T-cell (primary cell): ENCODE data around the gene LRP5. TPM values are rescaled to one million over a fixed set of nuclear protein-coding genes. Genes with fewer than 3 reads are reported as not detected.

Source experiments
- ATAC-seq, 4 experiments: fragments of 200-7000 bp in 3 of 4; fragments of 150-1000 bp in 1 of 4; cut with Tn5 transposase; replicated peaks in 1 of 4; 1 replicate in 3 of 4; 2 replicates in 1 of 4; pipeline ENCODE4 v1.10.0; 2021; ENCODE audit warnings: moderate library complexity in 3 of 4, mild to moderate bottlenecking in 2 of 4, moderate number of reproducible peaks in 1 of 4
- CTCF ChIA-PET, 2 donors: fragments of 300-600 bp; sonication (Branson Sonifier 250); formaldehyde crosslinking; loops; one replicate each; lab custom pipeline; 2022; ENCODE audit warnings: antibody characterized with exemption in 2 of 2; lab: Charles Lee
- POLR2A ChIA-PET, 2 donors: fragments of 300-600 bp; sonication (Branson Sonifier 250); formaldehyde crosslinking; loops; one replicate each; lab custom pipeline; 2022; ENCODE audit warnings: antibody characterized with exemption in 2 of 2; lab: Charles Lee
- DNase-seq, 35 experiments: peaks; one replicate each; pipeline versions ENCODE4 v3.0.0 to v3.0.0-alpha.2; 2013 to 2023
- H3K27ac ChIP-seq: one replicate; pipeline ENCODE4 v1.5.1; 2013; ENCODE audit warnings: low read length
- H3K27me3 ChIP-seq, 2 experiments: replicated peaks in 1 of 2; 1 replicate in 1 of 2; 2 replicates in 1 of 2; pipeline versions ENCODE4 v1.6.1 to v1.7.0; 2013; ENCODE audit warnings: low read length in 1 of 2, mixed read lengths in 1 of 2; ENCODE audit not compliant: control insufficient read depth in 2 of 2, insufficient read depth in 2 of 2; ENCODE audit errors: extremely low read depth in 1 of 2
- H3K36me3 ChIP-seq, 2 donors: 1 replicate in 1 of 2; 2 replicates in 1 of 2; pipeline versions ENCODE4 v1.6.1 to v1.7.0; 2013; ENCODE audit warnings: low read length in 1 of 2; ENCODE audit not compliant: control insufficient read depth in 2 of 2, insufficient read depth in 1 of 2; ENCODE audit errors: extremely low read depth in 1 of 2
- H3K4me1 ChIP-seq, 2 experiments: 1 replicate in 1 of 2; 2 replicates in 1 of 2; pipeline versions ENCODE4 v1.6.1 to v1.7.0; 2013; ENCODE audit warnings: low read length in 2 of 2, mixed read lengths in 1 of 2; ENCODE audit not compliant: insufficient read depth in 2 of 2, control insufficient read depth in 1 of 2; ENCODE audit errors: extremely low read depth in 1 of 2
- H3K4me3 ChIP-seq, 2 donors: 1 replicate in 1 of 2; 2 replicates in 1 of 2; pipeline versions ENCODE4 v1.5.1 to v1.7.0; 2013; ENCODE audit warnings: mild to moderate bottlenecking in 2 of 2, low read length in 1 of 2, moderate library complexity in 1 of 2; ENCODE audit not compliant: control insufficient read depth in 1 of 2; ENCODE audit errors: extremely low read depth in 1 of 2
- H3K9me3 ChIP-seq: 2 replicates; pipeline ENCODE4 v1.7.0; 2013
- H3K27ac Mint-ChIP-seq, 2 donors: one replicate each; pipeline ENCODE4 v1.8.0; 2020 to 2021; ENCODE audit warnings: mild to moderate bottlenecking in 2 of 2, mixed read lengths in 2 of 2
- H3K27me3 Mint-ChIP-seq, 2 donors: one replicate each; pipeline ENCODE4 v1.8.0; 2021 to 2022; ENCODE audit warnings: mixed read lengths in 2 of 2
- H3K36me3 Mint-ChIP-seq: one replicate; pipeline ENCODE4 v1.8.0; 2021; ENCODE audit warnings: mixed read lengths
- H3K4me1 Mint-ChIP-seq, 3 donors: one replicate each; pipeline ENCODE4 v1.8.0; 2020 to 2022; ENCODE audit warnings: mixed read lengths in 3 of 3, mild to moderate bottlenecking in 1 of 3
- H3K4me3 Mint-ChIP-seq, 3 donors: one replicate each; pipeline ENCODE4 v1.8.0; 2020 to 2022; ENCODE audit warnings: mild to moderate bottlenecking in 3 of 3, mixed read lengths in 3 of 3, moderate library complexity in 3 of 3
- H3K9me3 Mint-ChIP-seq, 3 donors: one replicate each; pipeline ENCODE4 v1.8.0; 2020 to 2022; ENCODE audit warnings: mixed read lengths in 3 of 3
- WGBS: methylation state at CpG from one replicate; pipeline ENCODE4 v1.1.5; 2013; ENCODE audit warnings: missing lambda C conversion rate; ENCODE audit not compliant: insufficient coverage; 5-methylcytosine and 5-hydroxymethylcytosine counted together
- total RNA-seq, 35 experiments: library from RNA in 6 of 35; stranded (reverse) in 6 of 35; fragments of 120-200 nt in 1 of 35; gene quantifications; one replicate each; pipeline versions ENCODE4 v1.2.1 to v1.2.4 and lab custom pipeline; 2013 to 2026

Gene LRP5
- total RNA-seq, 5 donors from 2014 or later (not counting 1 experiment from before 2014, with no cell fraction given), result 1.8 to 11.3 (median 7.0) TPM

- 86% methylated on average over 3 of the region's 12 CpGs for WGBS
- peaks cover 32% of the 10 kb centered on the region for H3K36me3 Mint-ChIP-seq
- H3K4me3 Mint-ChIP-seq, result no peak overlapping the region
- no peak overlapping the region for H3K27ac Mint-ChIP-seq
- H3K36me3 ChIP-seq, result peaks cover 8 to 49% of the 10 kb centered on the region in 2 donors
- peaks cover 22 to 38% (median 36%) of the 10 kb centered on the region in 3 donors for H3K4me1 Mint-ChIP-seq
- POLR2A ChIA-PET, result interaction anchor here in 1 of 2 donors (0.6 kb wide), 1 partner anchor 65 kb away, joined by 3 read pairs; no protein-coding TSS in a partner anchor
- H3K27me3 Mint-ChIP-seq, result no peaks in the 10 kb centered on the region
- DNase-seq (no peak), ATAC-seq (no peak)
- no peaks in the 10 kb centered on the region for H3K9me3 ChIP-seq
- CTCF ChIA-PET, result no interaction called here
- H3K27ac ChIP-seq, result no peak overlapping the region
- H3K4me3 ChIP-seq, result no peak overlapping the region
- no peaks in the 10 kb centered on the region for H3K9me3 Mint-ChIP-seq
- H3K27me3 ChIP-seq, result no peaks in the 10 kb centered on the region
- H3K4me1 ChIP-seq, result peaks cover 0 to 21% of the 10 kb centered on the region in 2 experiments
Measured at GRCh38 chr11:68266936-68267880, 45.2 kb upstream of the LRP5 start.

- Histone ChIP-seq H3K27me3 (no peaks in the 10 kb centered on the region), H3K27ac (no peak overlapping the region), H3K36me3 (peaks cover 3 to 42% of the 10 kb centered on the region in 2 donors), H3K4me1 (peaks cover 0 to 28% of the 10 kb centered on the region in 2 experiments), H3K9me3 (no peaks in the 10 kb centered on the region), H3K4me3 (no peak overlapping the region)
- H3K4me3 Mint-ChIP-seq, result no peak overlapping the region
- DNase-seq, result no peak
- ChIA-PET CTCF (no interaction called here), POLR2A (interaction anchor here in 1 of 2 donors (0.6 kb wide), 1 partner anchor 64 kb away, joined by 3 read pairs; no protein-coding TSS in a partner anchor)
- H3K4me1 Mint-ChIP-seq, result peaks cover 28 to 44% (median 41%) of the 10 kb centered on the region in 3 donors
- 91% methylated on average over 3 of the region's 6 CpGs for WGBS
- no peaks in the 10 kb centered on the region for H3K9me3 Mint-ChIP-seq
- H3K36me3 Mint-ChIP-seq, result peaks cover 26% of the 10 kb centered on the region
- ATAC-seq, result no peak
- H3K27me3 Mint-ChIP-seq, result no peaks in the 10 kb centered on the region
- peak overlapping the region in 1 of 2 donors; percentile 22 for H3K27ac Mint-ChIP-seq
Measured at GRCh38 chr11:68267881-68268240, 44.5 kb upstream of the LRP5 start.

- Histone ChIP-seq H3K27ac (no peak overlapping the region), H3K4me3 (no peak overlapping the region), H3K9me3 (no peaks in the 10 kb centered on the region), H3K36me3 (peaks cover 0 to 33% of the 10 kb centered on the region in 2 donors), H3K4me1 (peaks cover 0 to 30% of the 10 kb centered on the region in 2 experiments), H3K27me3 (no peaks in the 10 kb centered on the region)
- CTCF ChIA-PET, result no interaction called here
- peak overlapping the region in 1 of 2 donors; percentile 52 for H3K27ac Mint-ChIP-seq
- DNase-seq (no peak), ATAC-seq (no peak)
- peaks cover 29 to 47% (median 44%) of the 10 kb centered on the region in 3 donors for H3K4me1 Mint-ChIP-seq
- WGBS, result 95% methylated on average over 9 of the region's 10 CpGs
- peak overlapping the region in 2 of 3 donors; percentile 53 to 84 for H3K4me3 Mint-ChIP-seq
- H3K36me3 Mint-ChIP-seq, result peaks cover 18% of the 10 kb centered on the region
- POLR2A ChIA-PET, result no interaction called here
- H3K9me3 Mint-ChIP-seq, result no peaks in the 10 kb centered on the region
- no peaks in the 10 kb centered on the region for H3K27me3 Mint-ChIP-seq
Measured at GRCh38 chr11:68269414-68270081, 42.8 kb upstream of the LRP5 start.

- H3K4me1 Mint-ChIP-seq, result peaks cover 29 to 44% (median 39%) of the 10 kb centered on the region in 3 donors
- ATAC-seq (no peak), DNase-seq (no peak)
- POLR2A ChIA-PET, result no interaction called here
- peak overlapping the region; percentile 11 to 90 for H3K27ac Mint-ChIP-seq
- H3K4me3 ChIP-seq, result peak overlapping the region in 1 of 2 donors; percentile 89
- peaks cover 0 to 30% of the 10 kb centered on the region in 2 experiments for H3K4me1 ChIP-seq
- CTCF ChIA-PET, result interaction anchor here (0.5 to 1.0 kb wide), 4 partner anchors 13 to 452 kb away, joined by 3 to 5 read pairs (median 4); no protein-coding TSS in a partner anchor
- WGBS, result 100% methylated on average over 1 of the region's 8 CpGs
- H3K36me3 Mint-ChIP-seq, result peaks cover 10% of the 10 kb centered on the region
- H3K27me3 Mint-ChIP-seq, result no peaks in the 10 kb centered on the region
- no peaks in the 10 kb centered on the region for H3K9me3 ChIP-seq
- no peaks in the 10 kb centered on the region for H3K27me3 ChIP-seq
- H3K36me3 ChIP-seq, result peaks cover 0 to 27% of the 10 kb centered on the region in 2 donors
- no peak overlapping the region for H3K27ac ChIP-seq
- peak overlapping the region; percentile 84 to 98 (median 95) for H3K4me3 Mint-ChIP-seq
- H3K9me3 Mint-ChIP-seq, result no peaks in the 10 kb centered on the region
Measured at GRCh38 chr11:68270196-68271022, 42.0 kb upstream of the LRP5 start.

- H3K36me3 ChIP-seq, result peaks cover 0 to 19% of the 10 kb centered on the region in 2 donors
- H3K9me3 ChIP-seq, result no peaks in the 10 kb centered on the region
- H3K27me3 ChIP-seq, result no peaks in the 10 kb centered on the region
- peaks cover 29 to 44% (median 39%) of the 10 kb centered on the region in 3 donors for H3K4me1 Mint-ChIP-seq
- peak overlapping the region; percentile 72 for H3K27ac ChIP-seq
- peak; percentile 3 to 33 (median 18) for ATAC-seq
- H3K36me3 Mint-ChIP-seq, result peaks cover 10% of the 10 kb centered on the region
- H3K9me3 Mint-ChIP-seq, result no peaks in the 10 kb centered on the region
- 9% methylated on average over 18 of the region's 23 CpGs for WGBS
- H3K27me3 Mint-ChIP-seq, result no peaks in the 10 kb centered on the region
- peaks cover 0 to 30% of the 10 kb centered on the region in 2 experiments for H3K4me1 ChIP-seq
- peak overlapping the region; percentile 82 to 89 for H3K4me3 ChIP-seq
- ChIA-PET POLR2A (no interaction called here), CTCF (interaction anchor here (0.5 to 1.0 kb wide), 6 partner anchors 14 to 451 kb away, joined by 3 to 5 read pairs (median 4); no protein-coding TSS in a partner anchor)
- peak overlapping the region; percentile 84 to 98 (median 95) for H3K4me3 Mint-ChIP-seq
- H3K27ac Mint-ChIP-seq, result peak overlapping the region; percentile 90 to 92
- DNase-seq, result peak; percentile 14 to 73 (median 53)
Measured at GRCh38 chr11:68271023-68271780, 41.2 kb upstream of the LRP5 start.
